ENCODE data around the gene BMAL1.
"Not testable (repeated sequence)": the region's sequence is repeated elsewhere in the genome, so short reads cannot be mapped to it uniquely, and the experiment has no call there.

Gene BMAL1

DNA sequence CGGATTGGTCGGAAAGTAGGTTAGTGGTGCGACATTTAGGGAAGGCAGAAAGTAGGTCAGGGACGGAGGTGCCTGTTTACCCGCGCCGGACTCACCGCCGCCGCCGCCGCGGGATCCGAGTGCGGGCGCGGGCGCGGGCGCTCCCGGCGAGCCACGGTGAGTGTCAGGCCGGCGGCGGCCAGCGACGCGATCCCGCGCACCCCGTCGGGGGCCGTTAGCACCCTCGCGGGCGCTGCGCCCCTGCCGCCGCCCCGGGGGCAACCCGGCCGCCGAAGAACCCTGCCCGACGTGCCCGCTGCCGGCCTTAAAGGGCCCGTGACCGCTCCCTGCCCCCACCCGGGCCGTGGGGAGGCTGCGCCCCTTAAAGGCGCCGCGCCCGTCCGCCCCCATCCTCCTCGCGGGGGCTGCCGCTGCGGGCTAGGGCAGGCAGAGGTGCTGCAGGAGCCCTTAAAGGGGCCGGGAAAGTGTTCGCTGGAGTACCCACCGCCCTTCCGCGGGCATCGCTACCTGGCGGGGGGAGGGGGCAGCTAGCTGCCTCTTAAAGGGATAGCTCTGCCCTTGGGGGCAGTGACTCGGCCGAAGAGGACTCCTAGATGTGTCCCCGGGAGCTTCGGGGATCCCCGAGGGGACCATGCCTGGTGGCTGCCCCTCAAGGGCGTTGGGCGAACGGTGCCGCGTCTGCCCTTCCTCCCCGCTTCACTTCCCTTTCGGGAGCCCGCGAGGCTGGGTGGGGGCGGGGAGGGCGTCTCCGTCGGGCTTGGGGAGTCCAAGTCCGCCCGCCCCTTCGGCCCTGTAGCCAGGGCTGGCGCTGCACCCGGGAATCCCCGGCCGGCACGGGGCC, at the start of gene BMAL1:
BMAL1 (plus strand) TSS at position 23 of the 841 bp plus-strand sequence. CDS start 76,519 bp downstream, outside the sequence.
- peak; percentile 51 for DNase-seq

DNA sequence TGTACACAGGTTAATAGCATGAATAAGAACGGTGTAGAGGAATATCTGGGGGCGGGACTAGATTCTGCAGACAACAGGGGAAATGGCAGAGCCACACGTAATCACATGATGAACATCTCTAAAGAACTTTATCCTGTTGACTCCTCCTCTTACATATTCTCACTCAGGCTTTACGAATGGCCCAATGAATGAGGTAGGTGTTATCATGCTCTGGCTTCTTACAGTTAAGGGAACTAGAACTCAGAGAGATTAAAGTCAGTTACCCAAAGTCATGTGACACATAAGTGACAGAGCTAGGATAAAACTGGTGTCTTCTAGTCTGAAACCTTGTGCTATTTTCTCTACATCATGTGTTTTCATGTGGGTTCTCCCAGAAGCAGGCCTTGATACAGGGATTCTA, 49.0 kb upstream of the BMAL1 start:
- no peak for DNase-seq

DNA sequence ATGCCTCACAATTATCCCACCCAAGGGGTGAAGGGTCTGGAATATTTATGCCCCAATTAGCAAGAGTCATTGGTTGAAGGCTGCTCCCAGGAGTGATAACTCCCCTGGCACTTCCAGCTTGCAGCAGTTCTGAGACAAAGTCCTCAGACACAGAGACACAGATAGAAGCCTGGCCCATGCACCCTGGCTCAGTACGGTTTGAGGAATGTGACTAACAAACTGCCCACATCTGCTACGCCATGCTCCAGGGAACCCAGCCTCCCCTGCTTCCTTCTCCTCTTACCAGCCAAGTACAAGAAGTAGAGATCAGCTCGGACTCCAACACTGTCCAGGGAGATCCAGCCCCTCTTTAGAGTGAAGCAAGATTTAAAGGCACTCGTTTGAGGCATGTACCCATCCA, 48.5 kb upstream of the BMAL1 start:
- no peak for DNase-seq

DNA sequence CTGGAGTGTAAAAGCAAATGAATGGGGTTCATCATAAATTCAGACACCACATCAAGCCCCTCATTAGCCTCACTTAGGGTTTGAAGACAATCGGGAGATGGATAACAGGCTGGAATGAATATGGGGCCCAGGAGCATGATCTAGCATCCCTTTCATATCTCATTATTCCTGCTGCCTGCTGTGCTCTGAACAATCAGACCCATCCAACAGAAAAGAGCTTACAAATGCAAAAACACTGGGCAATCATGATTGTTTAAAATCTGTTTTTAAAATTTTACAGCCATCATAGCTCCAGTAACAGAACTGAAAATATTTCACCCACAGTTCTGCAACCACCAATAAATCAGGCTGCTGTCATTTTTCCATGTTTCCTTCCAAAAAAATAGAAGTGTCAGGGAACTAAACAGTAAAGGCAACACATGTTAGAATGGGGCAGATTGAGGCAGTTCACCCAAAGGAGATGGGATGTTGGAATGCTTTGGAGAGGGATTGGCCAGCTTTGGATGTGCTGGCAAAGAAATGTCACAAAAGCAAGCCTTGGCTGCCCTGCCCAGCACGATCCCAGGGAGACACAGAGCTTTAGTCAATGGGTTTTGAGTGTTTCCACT, 47.8 kb upstream of the BMAL1 start:
- DNase-seq: no peak

DNA sequence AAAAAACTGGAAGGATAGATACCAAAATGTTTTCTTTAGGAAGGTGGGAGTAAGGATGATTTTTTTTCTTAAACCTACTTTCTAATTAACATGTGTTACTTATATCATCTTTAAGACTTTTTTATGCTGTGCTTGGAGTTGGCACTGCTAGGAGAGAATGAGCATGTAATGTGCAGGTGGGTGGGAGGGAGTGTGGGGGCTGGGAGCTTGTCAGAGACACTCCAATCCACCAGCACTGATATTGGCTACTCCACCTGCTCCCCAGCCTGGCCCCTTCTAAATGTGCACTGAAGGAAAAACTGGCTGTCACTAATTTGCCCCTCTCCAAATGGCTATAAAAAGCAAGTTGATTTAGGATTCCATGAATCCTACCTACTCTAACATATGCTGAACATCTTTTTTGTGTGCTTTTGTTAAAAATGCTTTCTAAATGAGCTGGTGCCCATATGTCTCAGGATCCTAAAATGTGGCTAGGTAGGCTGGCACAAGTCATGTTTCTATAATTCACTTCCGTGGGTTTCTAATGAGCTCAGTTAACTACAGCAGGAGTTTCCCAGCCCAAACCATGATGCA, 44.3 kb upstream of the BMAL1 start:
- no peak for DNase-seq

DNA sequence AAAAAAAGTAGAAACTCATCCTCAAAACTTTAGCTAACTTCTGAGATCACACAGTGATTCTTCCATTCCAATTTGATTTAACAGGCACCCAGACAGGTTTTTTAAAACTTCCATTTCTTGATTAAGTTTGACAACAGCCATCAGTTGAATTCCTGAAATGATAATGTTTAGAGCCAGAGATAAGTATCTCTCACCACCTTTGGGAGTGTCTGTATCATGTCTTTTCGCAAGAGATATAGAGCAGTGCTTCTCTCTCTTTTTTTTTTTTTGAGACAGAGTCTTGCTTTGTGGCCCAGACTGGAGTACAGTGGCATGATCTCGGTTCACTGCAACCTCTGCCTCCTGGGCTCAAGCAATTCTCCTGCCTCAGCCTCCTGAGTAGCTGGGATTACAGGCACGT, 41.7 kb upstream of the BMAL1 start:
- no peak for DNase-seq

DNA sequence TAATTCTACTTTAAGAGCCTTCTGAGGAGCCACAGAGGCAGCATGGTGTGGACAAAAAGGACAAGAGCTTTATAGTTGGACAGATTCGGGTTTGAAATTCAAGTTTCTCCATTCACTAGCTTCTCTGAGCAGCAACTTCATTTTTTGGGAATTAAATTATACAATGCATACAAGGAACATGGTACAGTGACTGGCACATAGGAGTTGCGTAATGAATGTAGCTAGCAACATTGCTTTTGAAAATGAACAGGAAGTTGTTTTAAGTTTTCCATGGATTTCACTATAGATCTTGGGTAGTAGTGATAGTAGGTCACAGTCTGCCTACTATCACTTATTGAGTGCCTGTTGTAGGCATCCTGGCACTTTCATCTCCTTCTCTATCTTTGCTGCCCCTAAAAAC, 41.0 kb upstream of the BMAL1 start:
- DNase-seq: no peak

DNA sequence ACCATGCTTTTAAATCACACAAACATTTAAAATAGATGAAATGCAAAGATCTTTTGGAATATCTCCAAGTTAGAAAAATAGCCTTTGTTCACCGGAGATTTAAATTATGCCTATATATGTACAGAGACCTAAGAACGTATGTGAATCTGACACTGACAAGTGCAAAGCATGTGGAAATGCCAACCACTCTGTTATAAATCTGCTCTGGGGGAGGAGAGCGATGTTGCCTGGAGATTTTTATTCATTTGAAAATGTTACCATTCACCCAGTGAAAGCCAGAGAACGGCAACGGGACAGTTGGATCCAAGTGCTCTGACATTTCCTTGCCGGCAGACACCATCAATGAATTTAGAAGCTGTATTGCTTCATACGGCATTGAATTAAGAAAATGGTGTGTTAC, 39.8 kb upstream of the BMAL1 start:
- no peak for DNase-seq

DNA sequence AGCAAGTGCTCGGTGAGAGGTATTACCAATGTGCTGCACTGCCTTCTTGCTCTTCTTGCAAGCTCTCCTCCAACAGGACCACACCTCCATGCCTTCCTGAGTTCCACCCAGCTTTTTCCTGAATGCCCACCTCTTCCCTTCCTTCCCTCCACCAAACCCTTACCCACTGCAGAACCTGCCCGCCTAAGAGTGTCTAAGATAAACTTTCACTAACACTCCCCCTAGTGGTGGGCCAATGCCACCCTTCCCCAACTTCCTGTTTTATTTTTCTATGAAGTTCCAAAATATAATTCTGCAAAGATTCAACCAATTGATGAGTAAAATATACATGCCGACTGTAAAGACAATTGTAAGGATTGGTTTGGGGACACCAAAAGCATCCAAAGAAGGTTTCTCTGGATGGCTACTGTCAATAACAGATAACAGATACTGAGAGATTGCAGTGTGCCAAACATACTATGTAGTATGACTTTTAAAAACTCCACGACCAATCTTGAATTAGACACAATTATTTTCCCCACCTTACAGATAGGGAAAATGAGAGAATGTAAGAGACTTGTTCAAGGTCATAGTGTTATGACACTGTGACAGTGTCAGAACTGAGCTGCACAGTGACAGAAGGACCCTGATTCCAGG, 38.6 kb upstream of the BMAL1 start:
- peak; percentile 68 for DNase-seq

DNA sequence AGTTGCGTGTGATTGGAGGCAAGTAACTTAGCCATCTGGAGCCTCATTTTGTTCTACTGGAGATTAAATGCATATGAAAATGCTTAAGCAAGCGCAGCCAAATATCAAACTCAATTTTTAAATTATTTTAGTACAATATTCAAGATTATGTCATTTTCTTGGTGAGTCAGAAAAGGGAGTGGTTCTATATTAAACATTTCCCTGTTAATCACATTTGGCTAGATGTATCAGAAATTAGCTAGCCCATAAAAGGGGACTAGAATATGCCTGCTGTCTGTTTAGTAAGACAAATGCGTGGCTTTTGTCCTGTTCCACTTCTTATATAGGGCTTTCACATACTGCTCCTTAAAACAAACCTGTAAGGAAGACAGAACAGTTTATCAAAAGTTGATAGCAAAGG, 35.0 kb upstream of the BMAL1 start:
- DNase-seq: no peak

DNA sequence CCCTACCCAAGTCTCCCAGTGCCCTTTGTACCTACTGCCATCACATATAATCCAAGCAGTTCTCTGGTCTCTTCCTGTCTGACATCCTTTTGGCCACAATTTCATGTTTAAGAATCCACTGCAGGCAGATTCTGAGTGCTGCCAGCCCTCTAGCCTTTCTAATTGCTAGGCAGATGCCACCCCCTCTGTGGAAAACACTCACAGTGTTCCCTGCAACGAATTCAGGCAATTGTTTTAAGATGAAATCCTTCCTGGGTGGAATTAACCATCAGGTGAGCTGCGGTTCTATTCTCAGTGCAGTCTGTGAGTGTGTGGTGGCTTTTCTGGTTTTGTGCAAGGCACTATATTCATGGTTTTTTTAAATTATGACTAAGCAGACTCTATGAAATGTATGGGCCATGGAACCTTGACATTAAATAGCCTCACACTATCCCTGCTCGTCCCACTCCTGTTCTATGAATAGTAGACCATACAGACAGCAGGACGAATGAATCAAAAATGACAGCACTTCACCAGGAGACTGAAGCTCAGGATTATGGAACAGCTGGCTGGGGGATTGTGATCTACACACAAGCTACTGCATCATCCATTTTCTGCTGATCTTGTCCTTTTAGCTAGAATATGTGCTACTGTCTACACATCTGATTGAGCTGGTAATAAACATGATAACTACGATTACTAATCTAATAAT, 29.8 kb upstream of the BMAL1 start:
- no peak for DNase-seq

DNA sequence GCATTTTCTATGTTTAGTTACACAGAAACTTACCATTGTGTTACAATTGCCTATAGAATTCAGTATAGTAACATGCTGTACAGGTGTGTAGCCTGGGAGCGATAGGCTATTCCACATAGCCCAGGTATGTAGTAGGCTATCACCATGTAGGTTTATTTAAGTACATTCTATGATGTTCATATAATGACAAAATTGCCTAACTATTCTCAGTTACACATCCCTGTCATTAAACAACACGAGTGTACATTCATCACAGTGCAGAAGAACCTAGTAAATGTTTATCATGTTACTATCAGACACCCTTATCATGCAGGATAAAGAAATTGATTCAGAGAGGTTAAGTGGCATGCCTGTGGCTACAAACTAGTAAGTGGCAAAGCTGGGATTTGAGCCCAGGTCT, 28.4 kb upstream of the BMAL1 start:
- no peak for DNase-seq

DNA sequence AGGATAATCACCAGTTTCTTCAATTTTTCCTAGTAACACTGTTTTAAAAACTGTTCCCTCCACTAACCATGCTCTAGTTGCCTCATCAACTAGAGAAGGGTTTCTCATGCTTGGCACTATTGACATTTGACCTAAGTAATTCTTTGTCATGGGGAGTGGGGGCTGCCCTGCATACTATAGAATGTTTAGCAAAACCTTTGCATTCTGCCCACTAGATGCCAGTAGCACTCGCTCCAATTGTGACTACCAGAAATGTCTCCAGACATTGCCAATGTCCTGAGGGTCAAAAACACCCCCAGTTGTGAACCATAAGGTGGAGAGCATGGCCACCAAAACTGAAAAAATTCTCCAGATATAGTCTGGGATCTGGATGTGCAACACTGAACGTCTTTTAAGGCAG, 27.6 kb upstream of the BMAL1 start:
- DNase-seq: peak; percentile 4

DNA sequence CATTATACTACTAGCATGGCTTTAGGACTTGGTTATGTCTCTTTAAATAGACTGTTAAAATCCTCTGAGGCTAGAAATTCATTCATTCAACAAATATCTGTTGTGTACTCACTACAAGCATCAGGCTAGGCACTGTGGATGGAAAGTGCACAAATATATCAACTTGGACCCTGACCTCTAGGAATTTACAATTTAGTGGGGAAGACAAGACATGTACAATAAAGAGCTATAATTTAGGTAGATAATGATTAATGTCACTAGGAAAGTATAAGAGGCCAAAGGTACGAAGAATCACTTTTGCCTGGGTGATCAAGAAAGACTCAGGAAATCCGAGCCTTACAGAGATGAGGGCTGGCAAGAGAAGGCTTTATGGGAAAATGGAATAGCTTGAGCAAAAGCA, 25.6 kb upstream of the BMAL1 start:
- no peak for DNase-seq

DNA sequence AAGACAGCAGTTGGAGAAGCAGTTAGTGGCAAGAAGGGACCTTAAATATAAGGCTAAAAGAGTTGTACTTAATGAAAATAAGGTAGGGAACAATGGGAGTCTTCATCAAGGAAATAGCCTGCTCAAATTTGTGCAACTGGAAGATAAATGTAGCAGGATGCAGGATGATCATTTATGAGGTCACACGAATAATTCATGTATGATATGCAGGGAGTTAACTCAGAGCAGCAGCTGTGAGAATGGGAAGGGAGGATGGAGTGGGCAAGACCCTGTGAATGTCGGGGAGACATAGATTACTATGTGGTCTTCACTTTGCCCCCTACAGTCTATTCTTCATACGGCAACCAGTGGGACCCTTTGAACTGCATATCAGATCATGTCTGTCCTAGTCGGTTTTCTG, 25.2 kb upstream of the BMAL1 start:
- no peak for DNase-seq

DNA sequence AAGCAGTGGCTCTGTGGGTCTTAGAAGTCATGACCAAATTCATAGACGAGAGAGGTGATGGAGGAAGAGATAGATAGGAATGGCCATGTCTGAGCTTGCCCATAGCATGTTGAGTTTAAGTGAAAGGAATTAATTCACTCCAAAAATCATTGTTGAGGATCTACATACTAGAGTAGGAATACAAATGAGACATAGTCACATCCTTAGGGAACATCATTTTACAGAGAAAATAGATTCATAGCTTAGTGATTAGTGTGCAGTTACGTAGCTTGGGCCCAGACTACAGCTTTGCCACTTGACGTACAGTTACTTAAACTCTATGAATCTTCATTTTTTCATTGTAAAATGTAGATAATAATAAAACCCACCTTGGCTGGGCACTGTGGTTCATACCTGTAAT, 21.4 kb upstream of the BMAL1 start:
- no peak for DNase-seq

DNA sequence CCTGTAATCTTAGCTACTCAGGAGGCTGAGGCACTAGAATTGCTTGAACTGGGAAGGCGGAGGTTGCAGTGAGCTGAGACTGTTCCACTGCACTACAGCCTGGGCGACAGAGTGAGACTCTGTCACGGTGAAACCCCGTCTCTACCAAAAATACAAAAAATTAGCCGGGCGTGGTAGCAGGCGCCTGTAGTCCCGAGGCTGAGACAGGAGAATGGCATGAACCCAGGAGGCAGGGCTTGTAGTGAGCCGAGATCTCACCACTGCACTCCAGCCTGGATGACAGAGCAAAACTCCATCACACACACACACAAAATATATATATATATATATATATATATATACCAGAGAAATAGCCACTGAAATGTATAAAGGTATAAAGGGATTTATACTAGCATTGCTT, 19.5 kb upstream of the BMAL1 start:
- not testable (repeated sequence) for DNase-seq

DNA sequence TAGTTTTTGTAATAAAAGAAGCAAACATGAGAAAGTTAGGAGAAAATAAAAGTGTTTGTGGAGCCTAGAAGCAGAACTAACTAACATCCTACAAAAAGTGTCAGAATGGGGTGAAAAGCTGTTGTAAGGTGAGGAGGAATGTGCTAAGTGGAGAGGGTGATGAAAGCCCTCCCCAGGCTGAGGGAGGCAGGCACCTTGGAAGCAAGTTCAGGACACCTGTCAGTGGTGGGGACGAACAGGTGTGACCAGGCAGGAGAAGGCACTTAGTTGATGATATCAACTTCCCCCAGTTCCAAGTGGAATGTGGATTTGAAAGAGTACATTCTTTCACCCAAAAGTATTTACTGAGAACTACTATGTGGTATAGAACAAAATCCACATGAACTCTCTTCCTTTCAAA, 18.7 kb upstream of the BMAL1 start:
- no peak for DNase-seq

DNA sequence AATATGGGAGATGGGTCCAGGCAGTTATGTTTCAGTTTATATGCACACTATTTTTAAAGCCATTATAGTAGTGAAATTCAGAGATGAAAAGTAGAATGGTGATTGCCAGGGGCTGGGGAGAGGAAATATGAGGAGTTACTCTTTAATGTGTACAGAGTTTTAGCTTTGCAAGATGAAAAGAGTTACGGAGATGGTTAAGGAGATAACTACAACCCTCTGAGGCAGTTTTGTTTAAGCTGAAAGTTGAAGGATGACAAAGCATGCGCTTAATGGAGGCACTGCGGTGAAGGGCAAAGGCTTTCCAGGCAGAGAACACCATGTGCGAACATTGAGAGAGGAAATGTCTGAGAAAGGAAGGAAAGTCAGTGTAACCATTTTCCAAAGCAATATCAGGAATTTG, 18.2 kb upstream of the BMAL1 start:
- DNase-seq: no peak

DNA sequence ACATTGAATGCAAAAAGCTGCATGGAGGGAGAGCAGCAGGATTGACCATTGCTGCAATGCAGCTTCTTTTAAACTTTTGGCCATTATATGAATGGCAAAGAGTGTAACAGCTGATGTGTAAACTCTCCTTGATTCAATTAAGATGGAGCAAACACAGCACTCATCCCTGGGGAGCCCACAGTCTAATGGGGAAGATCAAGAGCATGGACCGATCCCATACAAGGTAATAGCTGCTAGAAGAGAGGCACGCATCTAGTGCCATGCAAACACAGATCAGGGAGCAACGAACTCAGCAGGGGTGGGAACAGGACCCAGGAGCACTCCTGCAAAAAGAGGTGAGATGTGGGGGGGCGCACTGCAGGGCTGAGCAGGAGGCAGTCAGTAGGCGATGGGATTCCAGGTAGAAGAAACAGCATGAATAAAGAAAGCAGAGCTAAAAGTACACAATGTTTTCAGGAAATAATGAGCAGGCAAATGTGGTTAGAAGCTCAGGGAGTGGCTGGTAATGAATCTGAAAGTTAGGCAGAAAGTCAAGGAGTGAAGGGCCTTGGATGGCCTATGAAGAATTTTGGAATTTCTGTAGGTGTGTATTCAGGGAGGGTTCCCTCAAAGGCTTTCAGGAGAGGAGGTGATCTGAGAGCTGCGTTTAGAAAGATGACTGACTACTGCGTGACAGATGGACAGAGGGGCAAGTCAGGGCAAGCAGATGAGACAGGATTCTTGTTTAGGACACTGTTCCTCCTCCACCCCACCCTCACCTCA, 17.2 kb upstream of the BMAL1 start:
- DNase-seq: no peak

DNA sequence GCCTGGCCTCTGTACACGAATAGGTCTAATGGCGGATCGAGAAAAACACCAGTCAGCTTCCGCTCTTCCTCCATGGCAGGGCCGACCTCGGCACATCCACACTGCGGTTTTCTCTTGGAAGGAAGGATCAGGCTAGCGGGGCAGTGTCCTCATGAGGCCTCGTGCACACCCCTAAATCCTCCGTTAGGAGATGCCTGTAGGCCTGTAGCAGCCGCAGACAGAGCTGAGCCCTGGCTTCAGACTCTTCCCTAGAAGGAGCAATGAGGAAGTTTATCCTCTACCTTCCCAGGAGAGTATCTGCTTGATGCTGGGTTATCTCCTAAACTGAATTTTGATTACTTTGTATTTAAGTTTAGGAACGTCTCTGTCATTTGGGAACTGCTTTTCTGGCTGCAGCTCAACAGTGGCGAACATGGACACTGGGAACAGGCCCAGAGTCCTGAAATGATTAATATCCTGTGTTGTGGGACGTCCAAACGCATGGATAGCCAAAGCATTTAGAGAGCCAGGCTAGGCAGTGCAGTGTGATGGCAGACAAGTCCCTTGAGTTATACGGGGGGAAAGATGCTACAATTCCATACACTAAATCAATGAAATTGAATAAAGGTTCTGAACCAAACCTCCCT, 16.5 kb upstream of the BMAL1 start:
- no peak for DNase-seq

DNA sequence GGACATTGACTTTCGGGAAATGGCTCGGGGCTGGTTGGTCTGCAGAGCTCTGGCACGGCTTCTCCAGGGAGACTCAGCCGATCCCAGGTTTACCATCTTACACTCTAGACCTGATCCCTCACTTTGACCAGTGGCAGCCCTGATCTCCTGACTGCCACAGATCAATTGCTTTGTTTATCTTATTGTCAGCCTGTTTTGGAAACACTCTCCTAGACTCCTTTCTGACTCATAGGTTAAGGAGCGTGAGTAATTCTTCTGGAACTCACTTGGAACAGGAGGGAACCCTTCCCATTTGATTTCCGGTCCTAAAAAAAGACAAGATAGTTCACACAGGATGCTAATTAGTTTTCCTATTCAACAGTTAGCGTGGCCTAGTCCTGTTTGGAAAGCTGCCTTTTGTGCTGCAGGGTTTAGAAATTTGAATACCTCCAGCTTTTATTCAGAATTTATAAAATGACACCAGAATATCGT, 16.0 kb upstream of the BMAL1 start:
- no peak for DNase-seq
